Measurements from ENCODE around the gene FRS3. TPM values are rescaled to one million over a fixed set of nuclear protein-coding genes. Genes with fewer than 3 reads are reported as not detected.
A peak's percentile ranks its signal among the peaks of the same experiment; 100 is the strongest.

Gene FRS3
- total and polyA plus RNA-seq, 2 of the 13 experiments (the other 11 are each of a cell fraction or from before 2014, with no cell fraction given): 3.0 to 7.4 TPM

DNA sequence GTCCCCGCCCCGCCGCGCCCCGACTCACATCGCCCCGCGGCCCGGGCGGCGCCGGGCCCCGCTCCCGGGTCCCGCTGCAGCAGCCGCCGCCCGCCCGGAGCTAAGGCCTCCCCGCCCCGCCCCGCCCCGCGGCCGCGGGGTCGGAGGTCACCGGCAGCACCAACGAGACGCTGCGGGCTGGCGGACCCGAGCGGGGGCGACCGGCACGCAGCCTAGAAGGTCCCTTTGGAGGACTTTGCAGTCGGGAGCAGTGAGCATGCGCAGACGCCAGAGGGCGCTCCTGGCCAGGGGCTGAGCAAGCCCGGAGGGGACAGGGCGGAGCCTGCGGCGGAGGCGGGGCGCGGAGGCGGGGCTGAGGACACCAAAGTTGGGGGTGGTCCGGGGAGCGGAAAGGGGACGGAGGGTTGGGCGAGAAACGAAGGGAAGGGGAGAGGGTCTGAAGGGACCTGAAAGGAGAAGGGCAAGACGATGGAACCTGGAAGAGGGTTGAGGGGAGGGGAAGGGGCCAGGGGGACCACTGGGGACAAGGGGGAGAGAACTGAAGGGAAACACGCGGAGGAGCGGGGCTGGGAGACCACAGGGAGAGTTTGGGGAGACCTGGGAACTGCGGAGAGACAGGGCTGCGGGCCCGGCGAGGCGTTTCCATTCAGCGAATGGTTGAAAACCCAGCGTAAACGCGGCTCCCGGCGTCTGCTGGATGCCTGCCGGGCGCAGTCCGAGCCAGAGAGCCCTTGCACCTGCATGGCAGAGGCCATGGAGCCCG is at the start of gene FRS3 (continued):
- TF ChIP-seq CBX5 (CRISPR knock-in tag; IDR thresholded peaks at IDR 0.05; ENCODE audit: borderline replicate concordance) (peak; percentile 89), ZNF766 (CRISPR knock-in tag; IDR thresholded peaks at IDR 0.05; ENCODE audit: borderline replicate concordance) (no peak), AHR (CRISPR knock-in tag; IDR thresholded peaks at IDR 0.05) (peak; percentile 81), ZNF354B (CRISPR knock-in tag; IDR thresholded peaks at IDR 0.05) (no peak), ZNF274 (CRISPR knock-in tag; IDR thresholded peaks at IDR 0.05) (peak; percentile 93), ZFAT (CRISPR knock-in tag; conservative IDR thresholded peaks at IDR 0.05) (no peak), ATRX (CRISPR knock-in tag; IDR thresholded peaks at IDR 0.05; ENCODE audit: borderline replicate concordance) (no peak), ZNF614 (CRISPR knock-in tag; IDR thresholded peaks at IDR 0.05; ENCODE audit: borderline replicate concordance) (peak; percentile 89; the same call in 1 of the 2 replicates), PHF20 (CRISPR knock-in tag; IDR thresholded peaks at IDR 0.05) (peak; percentile 87), AGO2 (optimal IDR thresholded peaks at IDR 0.05; ENCODE audit: low read depth, low read length) (no peak)
- TF ChIP-seq, protein P1, sequence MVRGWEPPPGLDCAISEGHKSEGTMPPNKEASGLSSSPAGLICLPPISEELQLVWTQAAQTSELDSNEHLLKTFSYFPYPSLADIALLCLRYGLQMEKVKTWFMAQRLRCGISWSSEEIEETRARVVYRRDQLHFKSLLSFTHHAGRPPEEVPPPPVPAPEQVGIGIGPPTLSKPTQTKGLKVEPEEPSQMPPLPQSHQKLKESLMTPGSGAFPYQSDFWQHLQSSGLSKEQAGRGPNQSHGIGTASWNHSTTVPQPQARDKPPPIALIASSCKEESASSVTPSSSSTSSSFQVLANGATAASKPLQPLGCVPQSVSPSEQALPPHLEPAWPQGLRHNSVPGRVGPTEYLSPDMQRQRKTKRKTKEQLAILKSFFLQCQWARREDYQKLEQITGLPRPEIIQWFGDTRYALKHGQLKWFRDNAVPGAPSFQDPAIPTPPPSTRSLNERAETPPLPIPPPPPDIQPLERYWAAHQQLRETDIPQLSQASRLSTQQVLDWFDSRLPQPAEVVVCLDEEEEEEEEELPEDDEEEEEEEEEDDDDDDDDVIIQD (CRISPR knock-in tag; IDR thresholded peaks at IDR 0.05; ENCODE audit: low read depth): peak; percentile 77
- TF ChIP-seq, protein P2, sequence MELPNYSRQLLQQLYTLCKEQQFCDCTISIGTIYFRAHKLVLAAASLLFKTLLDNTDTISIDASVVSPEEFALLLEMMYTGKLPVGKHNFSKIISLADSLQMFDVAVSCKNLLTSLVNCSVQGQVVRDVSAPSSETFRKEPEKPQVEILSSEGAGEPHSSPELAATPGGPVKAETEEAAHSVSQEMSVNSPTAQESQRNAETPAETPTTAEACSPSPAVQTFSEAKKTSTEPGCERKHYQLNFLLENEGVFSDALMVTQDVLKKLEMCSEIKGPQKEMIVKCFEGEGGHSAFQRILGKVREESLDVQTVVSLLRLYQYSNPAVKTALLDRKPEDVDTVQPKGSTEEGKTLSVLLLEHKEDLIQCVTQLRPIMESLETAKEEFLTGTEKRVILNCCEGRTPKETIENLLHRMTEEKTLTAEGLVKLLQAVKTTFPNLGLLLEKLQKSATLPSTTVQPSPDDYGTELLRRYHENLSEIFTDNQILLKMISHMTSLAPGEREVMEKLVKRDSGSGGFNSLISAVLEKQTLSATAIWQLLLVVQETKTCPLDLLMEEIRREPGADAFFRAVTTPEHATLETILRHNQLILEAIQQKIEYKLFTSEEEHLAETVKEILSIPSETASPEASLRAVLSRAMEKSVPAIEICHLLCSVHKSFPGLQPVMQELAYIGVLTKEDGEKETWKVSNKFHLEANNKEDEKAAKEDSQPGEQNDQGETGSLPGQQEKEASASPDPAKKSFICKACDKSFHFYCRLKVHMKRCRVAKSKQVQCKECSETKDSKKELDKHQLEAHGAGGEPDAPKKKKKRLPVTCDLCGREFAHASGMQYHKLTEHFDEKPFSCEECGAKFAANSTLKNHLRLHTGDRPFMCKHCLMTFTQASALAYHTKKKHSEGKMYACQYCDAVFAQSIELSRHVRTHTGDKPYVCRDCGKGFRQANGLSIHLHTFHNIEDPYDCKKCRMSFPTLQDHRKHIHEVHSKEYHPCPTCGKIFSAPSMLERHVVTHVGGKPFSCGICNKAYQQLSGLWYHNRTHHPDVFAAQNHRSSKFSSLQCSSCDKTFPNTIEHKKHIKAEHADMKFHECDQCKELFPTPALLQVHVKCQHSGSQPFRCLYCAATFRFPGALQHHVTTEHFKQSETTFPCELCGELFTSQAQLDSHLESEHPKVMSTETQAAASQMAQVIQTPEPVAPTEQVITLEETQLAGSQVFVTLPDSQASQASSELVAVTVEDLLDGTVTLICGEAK (IDR thresholded peaks at IDR 0.05): no peak
- TF ChIP-seq, protein P2 (CRISPR knock-in tag; IDR thresholded peaks at IDR 0.05): peak; percentile 65; the same call in 1 of the 2 replicates
- TF ChIP-seq, protein P3, sequence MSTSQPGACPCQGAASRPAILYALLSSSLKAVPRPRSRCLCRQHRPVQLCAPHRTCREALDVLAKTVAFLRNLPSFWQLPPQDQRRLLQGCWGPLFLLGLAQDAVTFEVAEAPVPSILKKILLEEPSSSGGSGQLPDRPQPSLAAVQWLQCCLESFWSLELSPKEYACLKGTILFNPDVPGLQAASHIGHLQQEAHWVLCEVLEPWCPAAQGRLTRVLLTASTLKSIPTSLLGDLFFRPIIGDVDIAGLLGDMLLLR (CRISPR knock-in tag; IDR thresholded peaks at IDR 0.05): no peak
- TF ChIP-seq, protein P4, sequence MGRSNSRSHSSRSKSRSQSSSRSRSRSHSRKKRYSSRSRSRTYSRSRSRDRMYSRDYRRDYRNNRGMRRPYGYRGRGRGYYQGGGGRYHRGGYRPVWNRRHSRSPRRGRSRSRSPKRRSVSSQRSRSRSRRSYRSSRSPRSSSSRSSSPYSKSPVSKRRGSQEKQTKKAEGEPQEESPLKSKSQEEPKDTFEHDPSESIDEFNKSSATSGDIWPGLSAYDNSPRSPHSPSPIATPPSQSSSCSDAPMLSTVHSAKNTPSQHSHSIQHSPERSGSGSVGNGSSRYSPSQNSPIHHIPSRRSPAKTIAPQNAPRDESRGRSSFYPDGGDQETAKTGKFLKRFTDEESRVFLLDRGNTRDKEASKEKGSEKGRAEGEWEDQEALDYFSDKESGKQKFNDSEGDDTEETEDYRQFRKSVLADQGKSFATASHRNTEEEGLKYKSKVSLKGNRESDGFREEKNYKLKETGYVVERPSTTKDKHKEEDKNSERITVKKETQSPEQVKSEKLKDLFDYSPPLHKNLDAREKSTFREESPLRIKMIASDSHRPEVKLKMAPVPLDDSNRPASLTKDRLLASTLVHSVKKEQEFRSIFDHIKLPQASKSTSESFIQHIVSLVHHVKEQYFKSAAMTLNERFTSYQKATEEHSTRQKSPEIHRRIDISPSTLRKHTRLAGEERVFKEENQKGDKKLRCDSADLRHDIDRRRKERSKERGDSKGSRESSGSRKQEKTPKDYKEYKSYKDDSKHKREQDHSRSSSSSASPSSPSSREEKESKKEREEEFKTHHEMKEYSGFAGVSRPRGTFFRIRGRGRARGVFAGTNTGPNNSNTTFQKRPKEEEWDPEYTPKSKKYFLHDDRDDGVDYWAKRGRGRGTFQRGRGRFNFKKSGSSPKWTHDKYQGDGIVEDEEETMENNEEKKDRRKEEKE (IDR thresholded peaks at IDR 0.05): no peak
